CD14-positive monocyte (primary cell): ENCODE data around the gene BID. TPM values are rescaled to one million over a fixed set of nuclear protein-coding genes. Genes with fewer than 3 reads are reported as not detected.

Experiments
- DNase-seq, 3 donors: peaks; one replicate each; pipeline ENCODE4 v3.0.0-alpha.2; 2011 to 2022
- H2AFZ ChIP-seq: 2 replicates; pipeline ENCODE4 v1.6.0; 2012; ENCODE audit warnings: mild to moderate bottlenecking, low read depth, low read length, inconsistent platforms; ENCODE audit not compliant: insufficient read depth, poor library complexity, severe bottlenecking
- H3K27ac ChIP-seq, 2 donors: 1 replicate in 1 of 2; 2 replicates in 1 of 2; pipeline ENCODE4 v1.5.1; 2012 to 2013; ENCODE audit warnings: low read length in 2 of 2, control low read depth in 1 of 2, inconsistent platforms in 1 of 2, low read depth in 1 of 2, mild to moderate bottlenecking in 1 of 2
- H3K27me3 ChIP-seq, 2 donors: one replicate each; pipeline versions ENCODE4 v1.6.0 to v1.6.1; 2011 to 2013; ENCODE audit warnings: low read length in 2 of 2; ENCODE audit not compliant: control insufficient read depth in 2 of 2, insufficient read depth in 2 of 2
- H3K36me3 ChIP-seq, 2 donors: replicated peaks in 1 of 2; 1 replicate in 1 of 2; 2 replicates in 1 of 2; pipeline versions ENCODE4 v1.5.1 to v1.6.1; 2012 to 2013; ENCODE audit warnings: low read length in 2 of 2, control low read depth in 1 of 2, inconsistent platforms in 1 of 2, mild to moderate bottlenecking in 1 of 2; ENCODE audit not compliant: insufficient read depth in 2 of 2, control insufficient read depth in 1 of 2
- H3K4me1 ChIP-seq, 2 donors: 1 replicate in 1 of 2; 2 replicates in 1 of 2; pipeline versions ENCODE4 v1.5.1 to v1.6.1; 2012 to 2013; ENCODE audit warnings: low read length in 2 of 2, control low read depth in 1 of 2, inconsistent platforms in 1 of 2, mild to moderate bottlenecking in 1 of 2, moderate library complexity in 1 of 2; ENCODE audit not compliant: insufficient read depth in 2 of 2, control insufficient read depth in 1 of 2
- H3K4me2 ChIP-seq: replicated peaks from 2 replicates; pipeline ENCODE3; 2012; ENCODE audit warnings: low read length, moderate library complexity, mild to moderate bottlenecking; ENCODE audit not compliant: poor library complexity, severe bottlenecking; ENCODE audit errors: extremely low read depth
- H3K4me3 ChIP-seq, 3 experiments: fragments of 200-600 bp in 1 of 3; sonication (generic) in 1 of 3; replicated peaks in 1 of 3; 1 replicate in 2 of 3; 2 replicates in 1 of 3; pipeline ENCODE4 v1.5.1; 2011 to 2013; ENCODE audit warnings: low read length in 3 of 3, mild to moderate bottlenecking in 3 of 3, control low read depth in 2 of 3, low read depth in 2 of 3, inconsistent platforms in 1 of 3, moderate library complexity in 1 of 3
- H3K79me2 ChIP-seq: 2 replicates; pipeline ENCODE4 v1.6.0; 2012; ENCODE audit warnings: mild to moderate bottlenecking, control low read depth, inconsistent platforms, low read length, moderate library complexity; ENCODE audit not compliant: insufficient read depth
- H3K9ac ChIP-seq: 2 replicates; pipeline ENCODE4 v1.6.0; 2017; ENCODE audit warnings: low read length, mild to moderate bottlenecking; ENCODE audit not compliant: insufficient read depth, poor library complexity, severe bottlenecking
- H3K9me3 ChIP-seq, 2 donors: replicated peaks in 1 of 2; 1 replicate in 1 of 2; 2 replicates in 1 of 2; pipeline versions ENCODE4 v1.5.1 to v1.6.1; 2012 to 2013; ENCODE audit warnings: low read length in 2 of 2, control low read depth in 1 of 2; ENCODE audit not compliant: control insufficient read depth in 1 of 2, insufficient read depth in 1 of 2
- H4K20me1 ChIP-seq: 2 replicates; pipeline ENCODE4 v1.6.0; 2012; ENCODE audit warnings: mild to moderate bottlenecking, low read length, control low read depth, moderate library complexity; ENCODE audit not compliant: insufficient read depth
- H3K27ac Mint-ChIP-seq, 7 donors: one replicate each; pipeline ENCODE4 v1.8.0; 2020; ENCODE audit warnings: mild to moderate bottlenecking in 7 of 7, mixed read lengths in 7 of 7, moderate library complexity in 6 of 7, inconsistent platforms in 2 of 7
- H3K27me3 Mint-ChIP-seq, 3 donors: one replicate each; pipeline ENCODE4 v1.8.0; 2021 to 2022; ENCODE audit warnings: low read depth in 3 of 3, mild to moderate bottlenecking in 3 of 3, mixed read lengths in 3 of 3, moderate library complexity in 3 of 3, inconsistent platforms in 1 of 3
- H3K36me3 Mint-ChIP-seq, 2 donors: one replicate each; pipeline ENCODE4 v1.8.0; 2020; ENCODE audit warnings: mixed read lengths in 2 of 2, inconsistent platforms in 1 of 2, mild to moderate bottlenecking in 1 of 2
- H3K4me1 Mint-ChIP-seq: one replicate; pipeline ENCODE4 v1.8.0; 2020; ENCODE audit warnings: mild to moderate bottlenecking, mixed read lengths
- H3K4me3 Mint-ChIP-seq, 2 donors: one replicate each; pipeline ENCODE4 v1.8.0; 2020; ENCODE audit warnings: mild to moderate bottlenecking in 2 of 2, mixed read lengths in 2 of 2, moderate library complexity in 1 of 2
- H3K9me3 Mint-ChIP-seq, 7 donors: one replicate each; pipeline ENCODE4 v1.8.0; 2020 to 2022; ENCODE audit warnings: mixed read lengths in 7 of 7, mild to moderate bottlenecking in 6 of 7, moderate library complexity in 6 of 7, inconsistent platforms in 2 of 7
- CTCF ChIP-seq: fragments of 200-600 bp; IDR thresholded peaks from one replicate; pipeline ENCODE4 v1.8.0; 2022; ENCODE audit warnings: antibody characterized with exemption, mild to moderate bottlenecking
- whole genome bisulfite sequencing: methylation state at CpG from one replicate; pipeline ENCODE4 v1.1.5; 2013; ENCODE audit warnings: missing lambda C conversion rate; ENCODE audit not compliant: insufficient coverage; 5-methylcytosine and 5-hydroxymethylcytosine counted together
- intact Hi-C, 2 donors: fragments of 100-400 bp; cut with micrococcal nuclease; formaldehyde crosslinking; loops; one replicate each; pipeline versions ENCODE4 v1.15.0 to v1.15.1; 2023
- polyA plus RNA-seq, 3 donors: library from polyadenylated mRNA; depleted of rRNA in 1 of 3; unstranded in 2 of 3; stranded (reverse) in 1 of 3; fragments of 300-500 nt in 2 of 3; fragments of >200 nt in 1 of 3; fragmentation: Illumina TruSeq in 2 of 3; gene quantifications; 1 replicate in 2 of 3; 2 replicates in 1 of 3; pipeline ENCODE4 v1.2.3, GENCODE V29; 2012 to 2021

The BID gene
- polyA plus RNA-seq, 3 donors: 199 to 423 (median 391) TPM

DNA sequence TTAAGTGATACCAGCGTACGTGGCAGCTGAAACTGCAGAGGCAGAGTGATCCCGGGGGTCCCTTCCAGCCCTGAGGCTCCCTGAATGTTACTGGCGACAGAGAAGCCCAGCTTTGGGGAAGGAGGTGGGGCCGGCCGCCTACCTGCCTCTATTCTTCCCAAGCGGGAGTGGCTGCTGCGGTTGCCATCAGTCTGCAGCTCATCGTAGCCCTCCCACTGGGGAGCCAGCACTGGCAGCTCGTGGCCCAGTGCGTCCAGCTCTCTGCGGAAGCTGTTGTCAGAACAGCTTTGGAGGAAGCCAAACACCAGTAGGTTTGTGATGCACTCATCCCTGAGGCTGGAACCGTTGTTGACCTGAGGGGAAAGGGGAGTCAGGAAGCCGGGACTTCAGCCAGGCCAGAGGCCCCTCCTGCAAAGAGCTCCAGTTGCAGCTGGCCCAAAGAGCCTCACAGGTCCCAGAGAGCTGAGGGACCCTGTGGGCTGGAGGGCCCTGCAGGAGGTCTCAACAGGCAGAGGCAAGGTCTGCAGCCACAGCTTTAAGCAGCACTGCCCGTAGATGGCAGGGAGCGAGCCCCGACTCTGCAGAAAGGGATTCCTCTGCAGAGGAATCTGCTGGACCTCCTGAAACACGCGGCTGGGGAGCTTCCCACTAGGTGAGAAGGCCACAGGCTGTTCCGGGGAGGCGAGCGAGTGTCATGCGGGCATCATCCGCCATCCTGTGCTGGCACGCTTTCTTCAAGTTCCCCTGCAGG, 30.4 kb downstream of the BID start:
- intact Hi-C loops: loop anchor here (2.0 to 10.0 kb wide), 3 partner anchors 41 to 331 kb away; partner anchors contain the start of gene PEX26 (in 1 of the 2)
- no peaks in the 10 kb centered on the region for H3K4me1 ChIP-seq
- no peak overlapping the region for H3K4me3 ChIP-seq
- Mint-ChIP-seq H3K36me3 (peaks cover 42 to 91% of the 10 kb centered on the region in 2 donors), H3K4me1 (no peaks in the 10 kb centered on the region), H3K9me3 (no peaks in the 10 kb centered on the region), H3K27ac (peak overlapping the region in 5 of 7 donors; percentile 27 to 84 (median 46)), H3K4me3 (no peak overlapping the region), H3K27me3 (no peaks in the 10 kb centered on the region)
- no peak overlapping the region for H2AFZ ChIP-seq
- WGBS: 93% methylated on average over 21 of the region's 25 CpGs
- TF ChIP-seq CTCF: no peak
- peak overlapping the region in 1 of 2 donors; percentile 68 for H3K27ac ChIP-seq
- H4K20me1 ChIP-seq: peaks cover 98% of the 10 kb centered on the region
- peaks cover 83% of the 10 kb centered on the region for H3K79me2 ChIP-seq
- no peak for DNase-seq
- H3K9me3 ChIP-seq: no peaks in the 10 kb centered on the region
- H3K36me3 ChIP-seq: peaks cover 67 to 90% of the 10 kb centered on the region in 2 donors
- H3K9ac ChIP-seq: no peak overlapping the region
- no peaks in the 10 kb centered on the region for H3K27me3 ChIP-seq
- no peak overlapping the region for H3K4me2 ChIP-seq

DNA sequence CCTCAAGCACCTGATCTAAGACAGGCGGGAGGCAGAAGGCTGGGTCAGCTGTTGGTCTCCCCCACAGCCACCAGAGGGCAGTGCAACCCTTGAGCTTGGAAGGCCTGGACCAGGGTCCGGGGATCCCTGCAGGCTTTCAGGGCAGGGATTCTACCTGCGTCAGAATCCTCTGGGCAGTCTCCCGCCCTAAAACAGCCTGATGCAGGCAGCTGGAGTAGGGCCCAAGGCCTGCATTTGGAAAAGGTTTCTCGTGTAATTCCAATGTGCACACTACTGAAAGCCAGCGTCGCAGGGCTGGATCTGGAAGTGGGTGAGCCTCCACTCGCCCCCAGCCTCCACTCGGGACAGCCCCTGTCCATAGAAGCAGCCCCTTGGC, 31.8 kb downstream of the BID start:
- H3K9ac ChIP-seq: no peak overlapping the region
- H3K9me3 Mint-ChIP-seq: no peaks in the 10 kb centered on the region
- peak overlapping the region in 1 of 2 donors; percentile 68 for H3K27ac ChIP-seq

More for the DNA sequence above, 31.8 kb downstream of the BID start:
- Histone ChIP-seq H3K4me1 (no peaks in the 10 kb centered on the region), H3K36me3 (peaks cover 74 to 95% of the 10 kb centered on the region in 2 donors), H2AFZ (no peak overlapping the region), H3K4me2 (no peak overlapping the region), H4K20me1 (peaks cover 98% of the 10 kb centered on the region), H3K79me2 (peaks cover 77% of the 10 kb centered on the region), H3K9me3 (no peaks in the 10 kb centered on the region), H3K27me3 (no peaks in the 10 kb centered on the region), H3K4me3 (no peak overlapping the region)
- Mint-ChIP-seq H3K4me3 (no peak overlapping the region), H3K27ac (peak overlapping the region in 4 of 7 donors; percentile 33 to 61 (median 40)), H3K36me3 (peaks cover 54 to 91% of the 10 kb centered on the region in 2 donors), H3K27me3 (no peaks in the 10 kb centered on the region), H3K4me1 (no peaks in the 10 kb centered on the region)
- intact Hi-C loops: loop anchor here (2.0 to 10.0 kb wide), 3 partner anchors 42 to 332 kb away; partner anchors contain the start of gene PEX26 (in 1 of the 2)
- peak; percentile 44 to 65 (median 58) for DNase-seq
- 75% methylated on average over 9 of the region's 9 CpGs for WGBS
- TF ChIP-seq CTCF: peak; percentile 88
